ENCODE data around the gene NR1H2. TPM values are rescaled to one million over a fixed set of nuclear protein-coding genes. Genes with fewer than 3 reads are reported as not detected.
"Not testable (repeated sequence)": the region's sequence is repeated elsewhere in the genome, so short reads cannot be mapped to it uniquely, and the experiment has no call there.

Gene NR1H2
- 10 to 100 TPM; 73.9 to 75.6 TPM for total RNA-seq

GRCh38 chr19:50376166-50377050 lies at the start of gene NR1H2:
TSS of gene NR1H2 (plus strand) at chr19:50376457. CDS start at chr19:50377606, 1,149 bp downstream.
- Mint-ChIP-seq H3K4me3 (peak within 1 kb of the TSS; percentile 91), H3K4me1 (ENCODE audit: low read depth) (peaks cover 21% of the 10 kb centered on the region), H3K9me3 (no peaks in the 10 kb centered on the region), H3K36me3 (peaks cover 29% of the 10 kb centered on the region), H3K27ac (peak within 1 kb of the TSS; percentile 98), H3K27me3 (no peaks in the 10 kb centered on the region)
- CTCF ChIA-PET = interaction anchor here (0.6 to 1.8 kb wide), 9 partner anchors 10 to 548 kb away, joined by 3 to 18 read pairs (median 4); partner anchors contain the start of gene KCNC3
- peak; percentile 96 for DNase-seq
- POLR2A ChIA-PET = interaction anchor here (0.9 to 1.0 kb wide), 3 partner anchors 14 to 135 kb away, joined by 3 to 6 read pairs (median 5); partner anchors contain the start of gene JOSD2
- intact Hi-C loops (cut with micrococcal nuclease) = loop anchor here (1.0 to 2.0 kb wide), 5 partner anchors 8 to 100 kb away; partner anchors contain the start of genes EMC10, GARIN5A and POLD1

GRCh38 chr19:50327013-50327412 lies 49.2 kb upstream of the NR1H2 start:
- ChIA-PET CTCF (no interaction called here), POLR2A (no interaction called here)
- intact Hi-C loops (cut with micrococcal nuclease) = loop anchor here (5.0 to 10.0 kb wide), 3 partner anchors 75 to 650 kb away; partner anchors contain the start of genes PRMT1, VRK3 and ZNF473
- Mint-ChIP-seq H3K4me3 (peak overlapping the region; percentile 60), H3K36me3 (peaks cover 26% of the 10 kb centered on the region), H3K27me3 (peaks cover 35% of the 10 kb centered on the region), H3K4me1 (ENCODE audit: low read depth) (peaks cover 46% of the 10 kb centered on the region), H3K9me3 (no peaks in the 10 kb centered on the region), H3K27ac (no peak overlapping the region)
- DNase-seq = no peak

- Mint-ChIP-seq H3K4me1 (ENCODE audit: low read depth) (peaks cover 53% of the 10 kb centered on the region), H3K4me3 (peak overlapping the region; percentile 60), H3K27ac (peak overlapping the region; percentile 16), H3K27me3 (peaks cover 41% of the 10 kb centered on the region), H3K36me3 (peaks cover 20% of the 10 kb centered on the region), H3K9me3 (no peaks in the 10 kb centered on the region)
- ChIA-PET POLR2A (no interaction called here), CTCF (interaction anchor here (0.7 to 1.9 kb wide), 8 partner anchors 13 to 180 kb away, joined by 3 to 11 read pairs (median 6); no protein-coding TSS in a partner anchor)
- no peak for DNase-seq
- intact Hi-C loops (cut with micrococcal nuclease) = loop anchor here (2.0 to 10.0 kb wide), 4 partner anchors 35 to 650 kb away; partner anchors contain the start of genes PRMT1, VRK3 and ZNF473
Measured at GRCh38 chr19:50327461-50328223, 48.6 kb upstream of the NR1H2 start.

GRCh38 chr19:50328224-50328872 lies 47.9 kb upstream of the NR1H2 start:
- ChIA-PET POLR2A (interaction anchor here (1.2 kb wide), 1 partner anchor 24 kb away, joined by 3 read pairs; no protein-coding TSS in a partner anchor), CTCF (interaction anchor here (0.7 to 1.9 kb wide), 10 partner anchors 12 to 181 kb away, joined by 3 to 11 read pairs (median 4); no protein-coding TSS in a partner anchor)
- DNase-seq = peak; percentile 32
- H3K4me3 Mint-ChIP-seq = no peak overlapping the region
- H3K27me3 Mint-ChIP-seq = peaks cover 44% of the 10 kb centered on the region
- H3K36me3 Mint-ChIP-seq = peaks cover 17% of the 10 kb centered on the region
- intact Hi-C loops (cut with micrococcal nuclease) = loop anchor here (2.0 to 10.0 kb wide), 4 partner anchors 34 to 651 kb away; partner anchors contain the start of genes PRMT1, VRK3 and ZNF473
- H3K4me1 Mint-ChIP-seq (ENCODE audit: low read depth) = peaks cover 57% of the 10 kb centered on the region
- H3K9me3 Mint-ChIP-seq = no peaks in the 10 kb centered on the region
- H3K27ac Mint-ChIP-seq = no peak overlapping the region

- Mint-ChIP-seq H3K9me3 (no peaks in the 10 kb centered on the region), H3K27ac (no peak overlapping the region), H3K27me3 (peaks cover 49% of the 10 kb centered on the region), H3K36me3 (peaks cover 20% of the 10 kb centered on the region), H3K4me1 (ENCODE audit: low read depth) (peaks cover 62% of the 10 kb centered on the region), H3K4me3 (no peak overlapping the region)
- POLR2A ChIA-PET = interaction anchor here (1.2 kb wide), 1 partner anchor 23 kb away, joined by 3 read pairs; no protein-coding TSS in a partner anchor
- CTCF ChIA-PET = interaction anchor here (0.7 to 1.9 kb wide), 9 partner anchors 11 to 74 kb away, joined by 3 to 11 read pairs (median 5); partner anchors contain the start of gene NR1H2
- DNase-seq = no peak
- intact Hi-C loops (cut with micrococcal nuclease) = loop anchor here (1.0 to 10.0 kb wide), 6 partner anchors 18 to 652 kb away; partner anchors contain the start of genes PRMT1, VRK3 and ZNF473
Measured at GRCh38 chr19:50328873-50329145, 47.4 kb upstream of the NR1H2 start.

- ChIA-PET CTCF (interaction anchor here (0.7 to 1.9 kb wide), 9 partner anchors 11 to 75 kb away, joined by 3 to 11 read pairs (median 5); partner anchors contain the start of gene NR1H2), POLR2A (interaction anchor here (1.2 kb wide), 1 partner anchor 23 kb away, joined by 3 read pairs; no protein-coding TSS in a partner anchor)
- Mint-ChIP-seq H3K4me1 (ENCODE audit: low read depth) (peaks cover 67% of the 10 kb centered on the region), H3K36me3 (peaks cover 21% of the 10 kb centered on the region), H3K4me3 (peak within 1 kb of the TSS; percentile 82), H3K27me3 (peaks cover 49% of the 10 kb centered on the region), H3K9me3 (no peaks in the 10 kb centered on the region), H3K27ac (peak within 1 kb of the TSS; percentile 88)
- peak; percentile 100 for DNase-seq
- intact Hi-C loops (cut with micrococcal nuclease) = loop anchor here (1.0 to 10.0 kb wide), 6 partner anchors 18 to 652 kb away; partner anchors contain the start of genes PRMT1, VRK3 and ZNF473
Measured at GRCh38 chr19:50329146-50329925, 46.9 kb upstream of the NR1H2 start, which contains the start of gene KCNC3. TSS of gene KCNC3 (minus strand) at chr19:50329377. CDS start at chr19:50329082, 295 bp downstream.

GRCh38 chr19:50329926-50330294 lies 46.3 kb upstream of the NR1H2 start:
- peak; percentile 49 for DNase-seq
- peaks cover 49% of the 10 kb centered on the region for H3K27me3 Mint-ChIP-seq
- peak overlapping the region; percentile 88 for H3K27ac Mint-ChIP-seq
- CTCF ChIA-PET = interaction anchor here (1.9 kb wide), 1 partner anchor 29 kb away, joined by 11 read pairs; no protein-coding TSS in a partner anchor
- H3K4me1 Mint-ChIP-seq (ENCODE audit: low read depth) = peaks cover 71% of the 10 kb centered on the region
- POLR2A ChIA-PET, H3K9me3 Mint-ChIP-seq: not testable (repeated sequence)
- intact Hi-C loops (cut with micrococcal nuclease) = loop anchor here (1.0 to 10.0 kb wide), 7 partner anchors 17 to 653 kb away; partner anchors contain the start of genes PRMT1, VRK3 and ZNF473
- H3K4me3 Mint-ChIP-seq = peak overlapping the region; percentile 82
- peaks cover 21% of the 10 kb centered on the region for H3K36me3 Mint-ChIP-seq

GRCh38 chr19:50330365-50331078 lies 45.7 kb upstream of the NR1H2 start:
- DNase-seq = peak; percentile 94
- peaks cover 76% of the 10 kb centered on the region for H3K4me1 Mint-ChIP-seq (ENCODE audit: low read depth)
- ChIA-PET CTCF (no interaction called here), POLR2A (no interaction called here)
- H3K27ac Mint-ChIP-seq = peak overlapping the region; percentile 88
- peaks cover 52% of the 10 kb centered on the region for H3K27me3 Mint-ChIP-seq
- intact Hi-C loops (cut with micrococcal nuclease) = loop anchor here (10.0 kb wide), 1 partner anchor 474 kb away; no protein-coding TSS in a partner anchor
- no peaks in the 10 kb centered on the region for H3K9me3 Mint-ChIP-seq
- H3K4me3 Mint-ChIP-seq = peak overlapping the region; percentile 82
- peaks cover 25% of the 10 kb centered on the region for H3K36me3 Mint-ChIP-seq

- DNase-seq = peak; percentile 45
- intact Hi-C loops (cut with micrococcal nuclease) = loop anchor here (10.0 kb wide), 1 partner anchor 473 kb away; no protein-coding TSS in a partner anchor
- POLR2A ChIA-PET = no interaction called here
- CTCF ChIA-PET = no interaction called here
- Mint-ChIP-seq H3K27me3 (peaks cover 49% of the 10 kb centered on the region), H3K4me3 (peak overlapping the region; percentile 79), H3K36me3 (peaks cover 29% of the 10 kb centered on the region), H3K4me1 (ENCODE audit: low read depth) (peaks cover 74% of the 10 kb centered on the region), H3K9me3 (no peaks in the 10 kb centered on the region), H3K27ac (peak overlapping the region; percentile 83)
Measured at GRCh38 chr19:50331221-50331993, 44.9 kb upstream of the NR1H2 start.
